HG02852 (cell line): ENCODE measurements around the gene GPR132.
A peak's percentile ranks its signal among the peaks of the same experiment; 100 is the strongest.

Experiments used
- ATAC-seq: cut with Tn5 transposase; IDR thresholded peaks from one replicate; pipeline ENCODE4 v1.9.1; 2021; ENCODE audit warnings: mild to moderate bottlenecking, moderate library complexity; ENCODE audit not compliant: unreplicated experiment

GPR132 gene

GRCh38 chr14:105023144-105023543 lies 42.1 kb downstream of the GPR132 start:
- ATAC-seq, result no peak

GRCh38 chr14:105022276-105022670 lies 43.0 kb downstream of the GPR132 start:
- ATAC-seq, result no peak

GRCh38 chr14:105021656-105022275 lies 43.5 kb downstream of the GPR132 start:
- no peak for ATAC-seq

GRCh38 chr14:105020815-105021655 lies 44.2 kb downstream of the GPR132 start, which contains the start of gene CDCA4:
Gene CDCA4 (minus strand): TSS chr14:105021083. CDS start chr14:105011929, 9,154 bp downstream.
- peak; percentile 74 for ATAC-seq

GRCh38 chr14:105019861-105020814 lies 45.1 kb downstream of the GPR132 start:
- ATAC-seq, result peak; percentile 39

- ATAC-seq, result no peak
These were observed 46.8 kb downstream of the GPR132 start for GRCh38 chr14:105018414-105018813.

- no peak for ATAC-seq
These were observed 49.3 kb downstream of the GPR132 start for GRCh38 chr14:105015905-105016304.

- no peak for ATAC-seq
These were observed 50.0 kb downstream of the GPR132 start for GRCh38 chr14:105015242-105015641.

- no peak for ATAC-seq
These were observed 50.6 kb downstream of the GPR132 start for GRCh38 chr14:105014631-105015030.

GRCh38 chr14:105014032-105014431 lies 51.2 kb downstream of the GPR132 start:
- no peak for ATAC-seq

- ATAC-seq, result no peak
These were observed 52.0 kb downstream of the GPR132 start for GRCh38 chr14:105013150-105013785.

- no peak for ATAC-seq
These were observed 52.9 kb downstream of the GPR132 start for GRCh38 chr14:105012171-105012985.

- no peak for ATAC-seq
These were observed 53.8 kb downstream of the GPR132 start for GRCh38 chr14:105011312-105011990.

- ATAC-seq, result no peak
These were observed 54.3 kb downstream of the GPR132 start for GRCh38 chr14:105010891-105011291.

- ATAC-seq, result no peak
These were observed 55.1 kb downstream of the GPR132 start for GRCh38 chr14:105010106-105010505.

- ATAC-seq, result no peak
These were observed 57.5 kb downstream of the GPR132 start for GRCh38 chr14:105007593-105008264.

GRCh38 chr14:105006831-105007592 lies 58.2 kb downstream of the GPR132 start:
- ATAC-seq, result no peak
